GM19043 (cell line): ENCODE data around the gene FAM50A.

Source experiments
- ATAC-seq: cut with Tn5 transposase; IDR thresholded peaks from one replicate; pipeline ENCODE4 v1.9.1; 2021; ENCODE audit warnings: low read depth; ENCODE audit not compliant: unreplicated experiment

The FAM50A gene

GRCh38 chrX:154412468-154412867 is 31.5 kb upstream of the FAM50A start:
- no peak for ATAC-seq

GRCh38 chrX:154413142-154413541 is 30.8 kb upstream of the FAM50A start:
- ATAC-seq = no peak

- no peak for ATAC-seq
Measured at GRCh38 chrX:154417157-154417556, 26.8 kb upstream of the FAM50A start.

- no peak for ATAC-seq
Measured at GRCh38 chrX:154419189-154419588, 24.8 kb upstream of the FAM50A start.

- ATAC-seq = no peak
Measured at GRCh38 chrX:154419688-154420401, 24.1 kb upstream of the FAM50A start.

GRCh38 chrX:154420402-154420756 is 23.6 kb upstream of the FAM50A start:
- no peak for ATAC-seq

GRCh38 chrX:154426916-154427770 is 16.8 kb upstream of the FAM50A start:
- ATAC-seq = no peak

- peak; percentile 97 for ATAC-seq
Measured at GRCh38 chrX:154428176-154429171, 15.5 kb upstream of the FAM50A start, which contains the start of gene ATP6AP1. Gene ATP6AP1 (plus strand): TSS chrX:154428677. CDS start chrX:154428693, 16 bp downstream.

- ATAC-seq = no peak
Measured at GRCh38 chrX:154429711-154430110, 14.2 kb upstream of the FAM50A start.

GRCh38 chrX:154430479-154430878 is 13.5 kb upstream of the FAM50A start:
- ATAC-seq = no peak

GRCh38 chrX:154430916-154431315 is 13.0 kb upstream of the FAM50A start:
- no peak for ATAC-seq

GRCh38 chrX:154431341-154431740 is 12.6 kb upstream of the FAM50A start:
- no peak for ATAC-seq

- ATAC-seq = no peak
Measured at GRCh38 chrX:154432210-154432609, 11.7 kb upstream of the FAM50A start.

GRCh38 chrX:154433605-154434004 is 10.3 kb upstream of the FAM50A start:
- ATAC-seq = no peak

GRCh38 chrX:154434394-154435168 is 9.4 kb upstream of the FAM50A start:
- ATAC-seq = no peak

GRCh38 chrX:154435171-154435733 is 8.7 kb upstream of the FAM50A start:
- no peak for ATAC-seq

- no peak for ATAC-seq
Measured at GRCh38 chrX:154436374-154436982, 7.5 kb upstream of the FAM50A start.

- no peak for ATAC-seq
Measured at GRCh38 chrX:154436983-154437752, 6.8 kb upstream of the FAM50A start, which contains the start of gene GDI1. Gene GDI1 (plus strand): TSS chrX:154437154. CDS start chrX:154437255, 101 bp downstream.
